Thyroid gland (tissue), 4 donors: Measurements from ENCODE around the gene FAM186B.

Experiments used
- CTCF ChIP-seq, 6 experiments: fragments of 200-600 bp in 3 of 6; fragments of 450-650 bp in 3 of 6; sonication (generic) in 3 of 6; IDR thresholded peaks; one replicate each; pipeline ENCODE4 v1.5.1; 2016 to 2019; ENCODE audit warnings: antibody characterized with exemption in 6 of 6, mild to moderate bottlenecking in 2 of 6, inconsistent platforms in 1 of 6, moderate library complexity in 1 of 6
- POLR2A ChIP-seq, 2 donors: fragments of 450-650 bp; IDR thresholded peaks; one replicate each; pipeline ENCODE4 v1.6.1; 2017; ENCODE audit warnings: antibody characterized with exemption in 2 of 2, mild to moderate bottlenecking in 2 of 2, moderate library complexity in 1 of 2

GRCh38 chr12:49567302-49567610 lies 38.2 kb downstream of the FAM186B start:
- no peak for TF ChIP-seq CTCF (IDR thresholded peaks at IDR 0.05)
- TF ChIP-seq POLR2A (IDR thresholded peaks at IDR 0.05) = no peak
